Hematopoietic multipotent progenitor cell treated with erythropoietin and hydrocortisone succinate and interleukin-3 and kit ligand, for 6 days (in vitro differentiated cells): ENCODE measurements around the gene PROSER2.
A peak's percentile ranks its signal among the peaks of the same experiment; 100 is the strongest.
"Not testable (repeated sequence)": the region's sequence is repeated elsewhere in the genome, so short reads cannot be mapped to it uniquely, and the experiment has no call there.

Experiments
- DNase-seq: peaks from one replicate; pipeline ENCODE4 v3.0.0-alpha.2; 2015

Gene PROSER2

GRCh38 chr10:11887381-11888227 is 64.4 kb downstream of the PROSER2 start:
- DNase-seq, result no peak

DNA sequence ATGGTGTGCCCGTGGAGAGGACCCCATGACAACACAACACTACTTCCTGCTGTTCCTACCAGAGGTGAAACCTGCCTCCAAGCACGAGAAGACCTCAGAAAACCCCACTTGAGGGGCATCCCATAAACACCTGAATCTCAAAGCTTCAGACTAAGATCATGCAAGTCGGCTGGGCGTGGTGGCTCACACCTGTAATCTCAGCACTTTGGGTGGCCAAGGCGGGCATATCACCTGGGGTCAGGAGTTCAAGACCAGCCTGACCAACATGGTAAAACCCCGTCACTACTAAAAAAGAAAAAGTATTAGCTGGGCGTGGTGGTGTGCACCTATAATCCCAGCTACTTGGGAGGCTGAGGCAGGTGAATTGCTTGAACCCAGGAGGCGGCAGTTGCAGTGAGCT is 66.1 kb downstream of the PROSER2 start:
- not testable (repeated sequence) for DNase-seq

- DNase-seq, result no peak
Observed at GRCh38 chr10:11891776-11892486, 68.8 kb downstream of the PROSER2 start.

GRCh38 chr10:11893749-11894278 is 70.7 kb downstream of the PROSER2 start:
- DNase-seq, result no peak

- no peak for DNase-seq
Observed at GRCh38 chr10:11894381-11895107, 71.4 kb downstream of the PROSER2 start.

DNA sequence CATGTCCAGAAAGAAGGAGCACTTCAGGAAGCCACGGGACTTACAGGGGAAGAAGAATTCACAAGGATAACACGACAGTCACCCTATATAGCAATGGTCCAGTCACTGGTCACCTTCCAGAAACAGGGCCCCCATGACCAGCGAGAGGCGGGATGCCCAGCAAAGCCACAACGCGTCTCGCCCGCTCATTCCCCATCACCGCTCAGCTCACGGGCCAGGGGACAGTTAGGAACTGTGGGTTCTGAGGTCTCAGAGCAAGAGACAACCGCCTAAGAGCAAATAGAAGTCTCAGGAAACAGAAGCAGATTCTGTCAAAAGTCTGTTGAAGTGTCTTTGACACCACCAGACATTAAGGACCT is 71.9 kb downstream of the PROSER2 start:
- DNase-seq, result no peak

DNA sequence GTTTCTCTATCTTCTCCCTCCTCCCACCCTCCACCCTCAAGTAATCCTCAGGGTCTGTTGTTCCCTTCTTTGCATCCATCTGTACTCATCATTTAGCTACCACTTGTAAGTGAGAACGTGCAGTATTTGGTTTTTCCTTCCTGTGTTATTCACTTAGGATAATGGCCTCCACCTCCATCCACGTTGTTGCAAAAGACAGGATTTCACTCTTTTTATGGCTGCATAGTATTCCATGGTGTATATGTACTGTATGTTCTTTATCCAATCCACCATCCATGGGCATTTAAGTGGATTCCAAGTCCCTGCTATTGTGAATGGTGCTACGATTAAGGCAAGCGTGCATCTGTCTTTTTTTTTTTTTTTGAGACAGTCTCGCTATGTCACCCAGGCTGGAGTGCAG is 72.4 kb downstream of the PROSER2 start:
- DNase-seq, result no peak

GRCh38 chr10:11896549-11897200 is 73.5 kb downstream of the PROSER2 start:
- DNase-seq, result peak; percentile 72

DNA sequence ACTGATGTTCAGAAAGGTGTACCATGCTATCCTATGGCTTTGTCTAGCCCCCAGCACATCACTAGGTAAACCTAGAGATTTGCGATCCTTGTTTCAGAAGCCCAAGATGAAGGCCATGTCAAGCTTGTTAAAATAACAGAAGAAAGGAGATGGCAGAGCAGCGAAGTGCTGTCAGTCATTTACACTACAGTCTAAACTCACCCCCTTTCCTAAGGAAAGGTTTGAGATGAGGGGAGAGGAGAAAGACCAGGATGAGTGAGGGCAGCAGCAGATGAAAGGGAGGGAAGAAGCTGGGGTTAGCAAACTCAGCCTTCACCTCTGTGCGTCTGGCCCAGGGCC is 74.8 kb downstream of the PROSER2 start:
- DNase-seq, result no peak

GRCh38 chr10:11898372-11899066 is 75.4 kb downstream of the PROSER2 start:
- DNase-seq, result peak; percentile 91

DNA sequence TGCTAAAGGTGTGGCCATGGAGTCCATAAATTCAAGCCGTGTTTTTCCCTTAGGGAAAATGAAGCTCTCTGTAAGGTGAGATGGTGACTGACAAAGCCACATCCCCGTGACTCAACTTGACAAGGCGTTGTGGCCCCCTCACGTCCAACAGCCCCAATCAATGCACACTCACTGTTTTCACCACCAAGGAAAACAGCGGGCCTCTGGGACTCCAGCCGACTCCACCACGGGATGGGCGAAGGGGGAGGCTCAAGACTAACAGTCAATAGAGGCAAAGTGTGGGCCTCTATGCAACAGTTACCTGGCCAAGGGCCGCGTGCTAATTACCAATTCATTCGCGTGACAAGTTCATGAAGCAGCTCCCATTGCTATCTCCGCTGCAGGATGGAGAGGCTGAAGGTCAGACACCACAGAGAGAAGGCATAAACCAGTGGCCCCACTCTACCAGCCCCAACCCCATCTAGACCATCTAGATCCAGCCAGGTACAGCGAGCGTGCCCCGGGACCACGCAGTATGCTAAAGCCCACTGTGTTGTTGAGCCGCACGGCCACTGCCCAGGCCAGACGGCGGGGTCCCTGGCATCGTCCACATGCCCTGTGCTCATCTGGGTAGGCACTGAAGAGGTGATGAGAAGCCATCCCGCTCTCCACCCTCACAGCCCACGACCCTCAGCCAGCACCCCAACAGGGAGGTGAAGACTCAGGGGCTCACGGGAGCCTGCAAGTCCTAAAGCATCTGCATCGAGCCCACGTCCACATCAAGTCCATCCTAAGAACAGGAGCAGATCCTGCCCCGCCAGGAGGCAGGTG is 76.1 kb downstream of the PROSER2 start:
- no peak for DNase-seq

- DNase-seq, result no peak
Observed at GRCh38 chr10:11901036-11901301, 77.8 kb downstream of the PROSER2 start.

GRCh38 chr10:11901454-11901832 is 78.3 kb downstream of the PROSER2 start:
- no peak for DNase-seq

DNA sequence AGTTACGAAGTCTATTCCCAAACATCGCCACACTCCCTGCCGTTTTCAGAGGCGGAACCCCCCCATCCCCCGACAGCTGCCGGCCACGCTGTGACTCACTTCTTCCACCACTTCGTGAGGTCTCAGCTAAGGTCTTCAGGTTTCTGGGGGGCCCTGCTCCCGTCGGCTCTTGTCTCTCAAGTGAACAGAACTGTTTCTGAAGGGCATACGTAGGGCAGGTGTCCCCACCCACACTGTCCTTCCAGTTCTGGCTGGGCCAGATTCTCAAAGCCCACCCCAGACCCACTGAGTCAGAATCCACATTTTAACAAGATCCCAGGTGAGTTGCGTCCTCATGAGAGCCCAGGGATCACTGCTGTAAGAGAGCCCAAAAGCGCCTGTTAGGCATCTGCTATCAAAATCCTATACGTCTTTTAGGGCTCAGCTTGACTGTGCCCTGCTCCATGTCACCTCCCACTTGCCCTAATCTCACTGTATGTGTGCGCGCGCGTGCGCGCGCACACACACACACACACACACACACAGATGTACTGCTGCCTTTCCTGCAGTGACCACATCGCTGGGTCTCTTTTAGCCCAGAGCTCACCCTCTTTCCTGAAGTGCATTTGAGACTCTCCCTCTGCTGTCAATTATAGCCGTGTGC is 78.8 kb downstream of the PROSER2 start:
- DNase-seq, result peak; percentile 53

DNA sequence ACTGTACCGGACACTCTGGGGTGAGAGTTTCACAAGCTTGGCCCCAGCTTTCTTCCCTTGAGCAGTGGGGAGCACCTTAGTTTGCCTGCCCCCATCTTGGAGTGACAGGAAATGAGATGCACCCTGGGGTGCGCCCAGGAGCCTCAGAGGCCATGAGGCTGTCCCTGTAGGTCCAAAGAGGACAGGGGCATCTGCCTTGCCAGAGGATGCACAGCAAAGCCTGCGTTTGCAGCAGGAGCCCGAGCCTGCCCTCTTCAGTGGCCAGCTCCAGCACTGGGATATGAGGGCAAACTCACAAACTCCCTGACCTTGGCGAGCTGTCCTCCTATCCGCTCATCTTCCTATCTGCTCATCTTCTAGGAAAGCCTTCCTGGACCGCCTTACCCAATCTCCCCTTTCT is 79.5 kb downstream of the PROSER2 start:
- no peak for DNase-seq

DNA sequence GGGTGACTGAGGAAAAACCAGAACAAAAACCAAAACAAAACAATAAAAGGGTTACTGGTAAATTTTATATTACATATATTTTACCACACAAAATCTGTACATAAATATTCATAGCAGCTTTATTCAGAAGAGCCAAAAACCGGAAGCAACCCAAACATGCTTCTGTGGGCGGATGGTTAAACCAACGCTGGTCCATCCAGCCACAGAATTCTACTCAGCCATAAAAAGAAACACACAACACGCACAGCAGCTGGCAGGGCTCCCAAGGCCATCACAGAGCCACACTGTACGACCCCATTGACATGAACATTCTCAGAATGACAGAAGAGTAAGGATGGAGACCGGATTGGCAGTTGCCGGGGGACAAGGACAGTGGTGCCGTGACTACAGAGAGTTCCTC is 83.6 kb downstream of the PROSER2 start:
- DNase-seq, result no peak

- DNase-seq, result no peak
Observed at GRCh38 chr10:11907914-11908313, 84.8 kb downstream of the PROSER2 start.

GRCh38 chr10:11908536-11908935 is 85.4 kb downstream of the PROSER2 start:
- DNase-seq, result no peak

- no peak for DNase-seq
Observed at GRCh38 chr10:11908991-11909390, 85.8 kb downstream of the PROSER2 start.

- DNase-seq, result no peak
Observed at GRCh38 chr10:11909618-11910017, 86.5 kb downstream of the PROSER2 start.

DNA sequence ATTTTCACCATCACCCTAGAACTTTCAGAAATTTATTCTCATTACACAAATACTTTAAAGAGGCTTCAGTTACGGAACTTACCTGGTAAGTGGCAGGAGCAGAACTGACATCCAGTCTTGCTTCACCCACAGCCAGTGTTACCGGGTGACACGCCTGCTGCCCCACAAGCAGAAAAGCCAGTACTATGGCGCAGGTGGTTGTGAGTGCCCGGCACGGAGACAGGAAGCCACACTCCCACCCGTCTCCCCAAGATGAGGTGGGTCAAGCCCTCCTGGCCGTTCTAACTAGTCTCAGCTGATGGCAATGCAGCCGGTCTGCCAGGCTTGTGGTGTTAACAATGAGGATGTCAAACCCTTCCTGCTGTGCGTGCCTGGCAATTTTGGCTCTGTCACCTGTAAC is 86.9 kb downstream of the PROSER2 start:
- no peak for DNase-seq
